ENCODE measurements around the gene UCK2.

DNA sequence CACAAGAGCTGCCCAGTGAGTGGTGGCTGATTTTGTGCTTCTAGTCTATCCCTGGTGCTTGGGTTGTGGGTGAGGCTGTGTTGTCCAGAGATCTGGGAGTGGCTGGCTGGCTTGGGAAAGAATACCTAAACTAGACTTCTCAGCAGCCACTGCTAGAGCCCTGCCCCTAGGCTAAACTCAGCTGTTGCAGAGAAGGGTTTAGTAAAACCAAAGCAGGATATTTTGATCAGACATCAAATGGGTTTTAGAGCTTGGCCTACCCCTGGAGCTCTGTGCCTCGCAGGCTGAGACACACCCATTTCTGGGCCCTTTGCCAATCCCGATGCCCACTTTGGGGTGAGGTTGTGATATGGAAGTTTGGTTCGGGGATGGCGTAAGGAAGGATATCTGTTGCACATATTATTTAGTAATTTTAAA lies 88.5 kb downstream of the UCK2 start:
- TF ChIP-seq, protein P1, sequence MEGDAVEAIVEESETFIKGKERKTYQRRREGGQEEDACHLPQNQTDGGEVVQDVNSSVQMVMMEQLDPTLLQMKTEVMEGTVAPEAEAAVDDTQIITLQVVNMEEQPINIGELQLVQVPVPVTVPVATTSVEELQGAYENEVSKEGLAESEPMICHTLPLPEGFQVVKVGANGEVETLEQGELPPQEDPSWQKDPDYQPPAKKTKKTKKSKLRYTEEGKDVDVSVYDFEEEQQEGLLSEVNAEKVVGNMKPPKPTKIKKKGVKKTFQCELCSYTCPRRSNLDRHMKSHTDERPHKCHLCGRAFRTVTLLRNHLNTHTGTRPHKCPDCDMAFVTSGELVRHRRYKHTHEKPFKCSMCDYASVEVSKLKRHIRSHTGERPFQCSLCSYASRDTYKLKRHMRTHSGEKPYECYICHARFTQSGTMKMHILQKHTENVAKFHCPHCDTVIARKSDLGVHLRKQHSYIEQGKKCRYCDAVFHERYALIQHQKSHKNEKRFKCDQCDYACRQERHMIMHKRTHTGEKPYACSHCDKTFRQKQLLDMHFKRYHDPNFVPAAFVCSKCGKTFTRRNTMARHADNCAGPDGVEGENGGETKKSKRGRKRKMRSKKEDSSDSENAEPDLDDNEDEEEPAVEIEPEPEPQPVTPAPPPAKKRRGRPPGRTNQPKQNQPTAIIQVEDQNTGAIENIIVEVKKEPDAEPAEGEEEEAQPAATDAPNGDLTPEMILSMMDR (IDR thresholded peaks at IDR 0.05; ENCODE audit: low read length) = no peak
- no peak for TF ChIP-seq EZH2 (IDR thresholded peaks at IDR 0.05; ENCODE audit: borderline replicate concordance, low read length)
